Osteocyte (in vitro differentiated cells): ENCODE results near the gene PSMA5. TPM values are rescaled to one million over a fixed set of nuclear protein-coding genes. Genes with fewer than 3 reads are reported as not detected.

ENCODE experiments used
- DNase-seq: peaks from one replicate; pipeline ENCODE4 v3.0.0; 2021; ENCODE audit warnings: mixed read lengths; ENCODE audit not compliant: unreplicated experiment; ENCODE audit errors: extremely low spot score
- H3K27ac Mint-ChIP-seq: one replicate; pipeline ENCODE4 v1.8.0; 2021; ENCODE audit warnings: mild to moderate bottlenecking, mixed read lengths; ENCODE audit not compliant: unreplicated experiment
- H3K27me3 Mint-ChIP-seq: one replicate; pipeline ENCODE4 v1.8.0; 2021; ENCODE audit warnings: mixed read lengths; ENCODE audit not compliant: unreplicated experiment
- H3K36me3 Mint-ChIP-seq: one replicate; pipeline ENCODE4 v1.8.0; 2021; ENCODE audit warnings: mixed read lengths; ENCODE audit not compliant: unreplicated experiment
- H3K4me1 Mint-ChIP-seq: one replicate; pipeline ENCODE4 v1.8.0; 2021; ENCODE audit warnings: mixed read lengths; ENCODE audit not compliant: unreplicated experiment
- H3K4me3 Mint-ChIP-seq: one replicate; pipeline ENCODE4 v1.8.0; 2021; ENCODE audit warnings: mild to moderate bottlenecking, moderate library complexity, mixed read lengths; ENCODE audit not compliant: unreplicated experiment
- H3K9me3 Mint-ChIP-seq: one replicate; pipeline ENCODE4 v1.8.0; 2021; ENCODE audit warnings: mixed read lengths; ENCODE audit not compliant: unreplicated experiment
- total RNA-seq: library from RNA; stranded (reverse); gene quantifications from 2 replicates; pipeline ENCODE4 v1.2.1, GENCODE V29; 2021
- TF ChIP-seq, protein P1 (sequence below): fragments of 200-600 bp; sonication (generic); IDR thresholded peaks from 2 replicates; pipeline ENCODE4 v1.5.0; 2021; ENCODE audit warnings: antibody characterized with exemption, mild to moderate bottlenecking, moderate library complexity

The PSMA5 gene
- total RNA-seq, 1 donor from 2014 or later = 108 TPM

GRCh38 chr1:109372281-109372680 is 54.0 kb downstream of the PSMA5 start:
- no peaks in the 10 kb centered on the region for H3K9me3 Mint-ChIP-seq

GRCh38 chr1:109371341-109371739 is 54.9 kb downstream of the PSMA5 start:
- peak overlapping the region; percentile 93 for H3K27ac Mint-ChIP-seq
- H3K4me3 Mint-ChIP-seq = peak overlapping the region; percentile 69
- TF ChIP-seq, protein P1, sequence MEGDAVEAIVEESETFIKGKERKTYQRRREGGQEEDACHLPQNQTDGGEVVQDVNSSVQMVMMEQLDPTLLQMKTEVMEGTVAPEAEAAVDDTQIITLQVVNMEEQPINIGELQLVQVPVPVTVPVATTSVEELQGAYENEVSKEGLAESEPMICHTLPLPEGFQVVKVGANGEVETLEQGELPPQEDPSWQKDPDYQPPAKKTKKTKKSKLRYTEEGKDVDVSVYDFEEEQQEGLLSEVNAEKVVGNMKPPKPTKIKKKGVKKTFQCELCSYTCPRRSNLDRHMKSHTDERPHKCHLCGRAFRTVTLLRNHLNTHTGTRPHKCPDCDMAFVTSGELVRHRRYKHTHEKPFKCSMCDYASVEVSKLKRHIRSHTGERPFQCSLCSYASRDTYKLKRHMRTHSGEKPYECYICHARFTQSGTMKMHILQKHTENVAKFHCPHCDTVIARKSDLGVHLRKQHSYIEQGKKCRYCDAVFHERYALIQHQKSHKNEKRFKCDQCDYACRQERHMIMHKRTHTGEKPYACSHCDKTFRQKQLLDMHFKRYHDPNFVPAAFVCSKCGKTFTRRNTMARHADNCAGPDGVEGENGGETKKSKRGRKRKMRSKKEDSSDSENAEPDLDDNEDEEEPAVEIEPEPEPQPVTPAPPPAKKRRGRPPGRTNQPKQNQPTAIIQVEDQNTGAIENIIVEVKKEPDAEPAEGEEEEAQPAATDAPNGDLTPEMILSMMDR = no peak

More at GRCh38 chr1:109372281-109372680, 54.0 kb downstream of the PSMA5 start:
- Mint-ChIP-seq H3K4me1 (peaks cover 59% of the 10 kb centered on the region), H3K27ac (peak overlapping the region; percentile 93), H3K4me3 (no peak overlapping the region), H3K27me3 (no peaks in the 10 kb centered on the region), H3K36me3 (peaks cover 2% of the 10 kb centered on the region)
- DNase-seq = no peak
- TF ChIP-seq, protein P1 = no peak

DNA sequence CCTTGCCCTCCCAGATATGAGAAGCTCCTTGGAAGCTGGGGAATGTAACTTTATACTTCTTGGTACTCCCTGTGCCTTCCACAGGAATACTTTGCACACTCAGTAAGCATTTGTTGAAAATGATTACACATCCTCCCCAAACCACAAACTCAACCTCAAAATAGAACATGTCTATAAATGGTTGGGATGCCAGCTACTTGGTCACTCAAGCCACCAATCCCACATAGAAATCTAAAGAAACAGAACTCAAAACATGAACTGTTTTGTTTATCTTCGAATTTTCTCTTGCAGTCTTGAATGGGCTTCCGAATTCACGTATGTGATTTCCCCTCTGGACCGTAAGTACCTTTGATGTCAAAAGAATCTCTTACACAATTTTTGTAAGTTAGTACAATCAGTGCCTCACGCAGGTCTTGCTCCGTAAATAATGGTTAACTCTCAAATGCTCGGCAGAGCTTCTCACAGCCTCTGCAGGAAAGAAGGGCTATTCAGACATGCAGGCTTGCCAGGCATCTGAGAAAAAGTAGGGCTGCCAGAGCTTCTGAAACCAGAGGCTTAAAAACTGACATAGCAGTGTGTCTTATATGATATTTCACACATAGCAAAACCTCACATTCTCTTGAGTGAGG is 55.4 kb downstream of the PSMA5 start:
- H3K9me3 Mint-ChIP-seq = no peaks in the 10 kb centered on the region
- TF ChIP-seq, protein P1 = no peak
- H3K27me3 Mint-ChIP-seq = no peaks in the 10 kb centered on the region
- peak overlapping the region; percentile 93 for H3K27ac Mint-ChIP-seq
- peaks cover 13% of the 10 kb centered on the region for H3K36me3 Mint-ChIP-seq
- H3K4me1 Mint-ChIP-seq = peaks cover 54% of the 10 kb centered on the region
- peak overlapping the region; percentile 69 for H3K4me3 Mint-ChIP-seq
- no peak for DNase-seq

More at GRCh38 chr1:109371341-109371739, 54.9 kb downstream of the PSMA5 start:
- Mint-ChIP-seq H3K9me3 (no peaks in the 10 kb centered on the region), H3K4me1 (peaks cover 56% of the 10 kb centered on the region), H3K36me3 (peaks cover 8% of the 10 kb centered on the region), H3K27me3 (no peaks in the 10 kb centered on the region)
- DNase-seq = no peak

GRCh38 chr1:109369167-109369746 is 57.0 kb downstream of the PSMA5 start:
- Mint-ChIP-seq H3K9me3 (no peaks in the 10 kb centered on the region), H3K27ac (peak overlapping the region; percentile 87), H3K4me3 (no peak overlapping the region), H3K4me1 (peaks cover 48% of the 10 kb centered on the region), H3K27me3 (no peaks in the 10 kb centered on the region), H3K36me3 (peaks cover 22% of the 10 kb centered on the region)
- DNase-seq = no peak
- TF ChIP-seq, protein P1 = no peak

DNA sequence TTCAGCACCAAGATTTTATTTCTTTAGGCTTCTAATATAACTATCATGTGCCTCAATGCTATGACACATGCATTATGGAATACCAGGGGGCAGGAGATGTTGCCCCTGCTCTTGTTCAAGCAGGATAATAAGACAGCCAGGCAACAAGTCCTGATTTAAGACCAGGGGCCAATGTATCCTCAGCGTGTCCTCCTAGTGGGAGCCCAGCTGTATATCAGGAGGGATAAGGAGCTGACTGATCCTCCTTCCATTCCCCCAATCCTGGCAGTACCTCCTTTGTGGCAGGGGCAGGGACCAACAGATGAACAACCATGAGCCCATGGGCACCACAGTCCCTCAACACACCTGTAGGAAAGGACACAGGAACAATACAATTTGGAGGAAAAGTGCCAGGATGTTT is 57.8 kb downstream of the PSMA5 start:
- Mint-ChIP-seq H3K27me3 (no peaks in the 10 kb centered on the region), H3K27ac (peak overlapping the region; percentile 57), H3K4me1 (peaks cover 48% of the 10 kb centered on the region), H3K36me3 (peaks cover 22% of the 10 kb centered on the region), H3K4me3 (no peak overlapping the region), H3K9me3 (no peaks in the 10 kb centered on the region)
- TF ChIP-seq, protein P1 = no peak
- no peak for DNase-seq
